NCI-H2171 (cell line): ENCODE measurements around the gene SMCO3.

Experiments
- DNase-seq: peaks from one replicate; lab custom pipeline; 2025; lab: John Stamatoyannopoulos, UW

The SMCO3 gene

DNA sequence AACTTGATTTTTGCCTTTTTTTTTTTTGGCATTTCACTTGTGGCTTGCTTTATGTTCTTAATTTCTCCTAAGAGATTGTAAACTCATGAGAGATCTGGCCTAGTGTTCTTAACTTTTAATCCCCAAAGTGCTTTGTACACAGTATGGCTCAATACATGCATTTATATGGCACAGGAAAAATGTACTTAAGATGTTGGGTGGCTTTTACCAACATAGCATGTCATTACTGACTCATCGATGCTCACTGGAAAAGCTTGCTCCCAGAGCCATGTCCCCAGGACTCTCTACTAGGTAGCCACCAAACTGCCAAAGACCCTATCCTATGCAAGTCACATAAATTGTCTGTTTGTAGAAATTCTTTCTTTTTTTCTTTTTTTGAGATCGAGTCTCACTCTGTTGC is 13.1 kb upstream of the SMCO3 start:
- no peak for DNase-seq

GRCh38 chr12:14826491-14826890 is 12.5 kb upstream of the SMCO3 start:
- DNase-seq: no peak

GRCh38 chr12:14825256-14825655 is 11.3 kb upstream of the SMCO3 start:
- DNase-seq: no peak

DNA sequence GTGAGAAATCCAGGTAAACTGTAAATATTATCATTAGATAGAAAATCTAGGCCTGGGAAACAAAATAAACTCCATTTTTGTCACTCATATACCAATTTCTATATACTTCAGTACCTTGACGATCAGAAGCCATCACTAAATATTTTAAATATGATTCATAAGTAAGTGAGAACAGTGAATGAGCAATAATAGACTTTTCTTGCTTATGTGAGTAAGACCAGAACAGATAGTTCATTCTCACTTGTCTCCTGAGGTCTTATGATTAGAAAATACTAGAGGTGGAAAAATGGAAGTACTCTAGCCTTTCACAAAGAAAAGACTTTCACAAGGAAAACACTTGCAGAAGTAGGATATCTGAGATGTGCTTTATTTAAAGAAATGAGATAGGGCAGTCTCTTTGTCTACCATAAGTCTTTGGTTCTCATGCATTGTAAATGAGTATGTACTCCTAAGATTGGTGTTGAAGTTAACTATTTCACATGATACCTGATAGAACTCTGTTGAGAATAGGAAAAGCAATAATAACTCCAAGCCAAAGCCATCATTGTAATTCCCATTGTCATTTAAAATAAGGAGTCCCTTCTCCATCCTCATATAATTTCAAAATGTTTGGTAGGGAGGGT is 10.1 kb upstream of the SMCO3 start:
- DNase-seq: no peak

- no peak for DNase-seq
Observed at GRCh38 chr12:14811486-14811885, 2.5 kb downstream of the SMCO3 start.

- DNase-seq: no peak
Observed at GRCh38 chr12:14810953-14811483, 3.0 kb downstream of the SMCO3 start.

GRCh38 chr12:14810167-14810952 is 3.6 kb downstream of the SMCO3 start:
- DNase-seq: no peak

DNA sequence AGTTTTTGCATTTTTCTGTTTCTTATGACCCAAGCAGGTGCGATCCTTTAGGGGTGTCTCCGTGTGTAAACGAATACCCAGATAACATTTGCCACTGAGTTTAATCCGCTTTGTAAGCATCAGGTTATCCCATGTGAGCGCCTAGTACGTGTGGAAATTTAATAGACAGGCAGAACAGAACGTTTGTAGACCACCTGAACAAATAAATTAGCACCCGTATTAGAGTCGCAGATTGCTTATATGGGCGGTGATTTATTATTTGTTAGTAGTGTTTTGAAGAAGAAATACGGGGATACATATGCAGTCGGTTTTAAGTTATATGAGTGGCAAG is 10.2 kb downstream of the SMCO3 start:
- no peak for DNase-seq

- DNase-seq: peak; percentile 84
Observed at GRCh38 chr12:14803011-14803829, 10.8 kb downstream of the SMCO3 start, which contains the start of the genes C12orf60 and WBP11. TSS of gene C12orf60 (plus strand) at chr12:14803670. CDS start at chr12:14822936, 19,266 bp downstream. TSS of gene WBP11 (minus strand) at chr12:14803478. CDS start at chr12:14801383, 2,095 bp downstream.

- no peak for DNase-seq
Observed at GRCh38 chr12:14802721-14803010, 11.3 kb downstream of the SMCO3 start.

GRCh38 chr12:14802247-14802646 is 11.7 kb downstream of the SMCO3 start:
- no peak for DNase-seq

DNA sequence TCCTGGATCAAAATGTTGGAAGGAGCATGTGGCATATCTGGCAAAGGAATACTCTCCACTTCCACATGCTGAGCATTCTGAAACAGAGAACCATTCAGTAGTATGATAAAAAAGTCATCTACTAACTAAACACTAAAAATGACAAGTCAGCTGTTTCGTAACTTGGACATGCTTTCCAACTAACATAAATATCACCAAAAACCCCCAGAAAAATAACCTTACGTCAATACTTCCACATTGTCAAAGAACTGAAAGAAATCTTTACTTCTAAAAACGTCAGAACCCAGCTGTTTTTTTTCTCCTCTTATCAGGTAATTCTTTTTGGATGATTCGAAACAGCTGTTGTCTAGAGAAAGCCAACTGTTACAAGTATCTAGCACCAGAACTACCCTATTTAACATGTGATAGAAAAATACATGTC is 18.9 kb downstream of the SMCO3 start:
- no peak for DNase-seq

- no peak for DNase-seq
Observed at GRCh38 chr12:14785568-14785967, 28.4 kb downstream of the SMCO3 start.

DNA sequence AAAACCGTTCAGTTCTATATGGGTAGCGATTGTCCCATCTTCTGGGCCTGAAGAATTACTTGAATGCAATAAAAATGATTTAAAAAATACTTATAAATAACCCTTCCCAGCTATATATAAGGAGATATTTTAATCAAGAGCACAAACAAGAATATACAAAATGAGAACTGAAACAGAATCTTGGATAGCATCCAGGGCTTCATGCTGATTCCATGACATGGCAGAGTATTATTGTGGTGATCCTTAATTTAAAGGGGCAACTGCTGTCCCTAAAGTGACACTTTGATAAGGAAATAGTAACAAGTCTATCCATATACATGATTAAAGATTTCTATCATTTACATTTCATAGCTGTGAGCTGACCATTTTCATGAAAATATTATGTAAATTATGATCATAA is 29.5 kb downstream of the SMCO3 start:
- no peak for DNase-seq

DNA sequence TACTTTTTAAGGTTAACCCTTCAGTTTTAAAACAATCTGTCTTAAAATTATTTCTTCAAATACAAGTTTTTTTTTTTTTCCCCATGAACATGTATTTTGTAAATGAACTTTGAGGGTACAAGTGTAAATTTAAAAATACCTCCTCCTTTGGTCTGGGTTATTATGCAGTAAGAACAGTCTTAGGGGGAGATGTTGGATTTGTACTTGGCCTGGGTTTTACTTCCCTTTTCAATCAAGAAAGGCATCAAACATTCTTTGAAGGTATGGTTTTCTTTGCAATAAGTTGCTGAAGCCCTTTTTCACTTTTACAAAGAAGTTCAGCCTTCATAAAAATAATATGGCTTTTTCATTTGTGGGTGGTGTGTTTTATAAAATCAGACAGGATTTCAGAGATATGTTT is 31.2 kb downstream of the SMCO3 start:
- DNase-seq: no peak

GRCh38 chr12:14781563-14781962 is 32.4 kb downstream of the SMCO3 start:
- DNase-seq: no peak

- no peak for DNase-seq
Observed at GRCh38 chr12:14780859-14781258, 33.1 kb downstream of the SMCO3 start.

DNA sequence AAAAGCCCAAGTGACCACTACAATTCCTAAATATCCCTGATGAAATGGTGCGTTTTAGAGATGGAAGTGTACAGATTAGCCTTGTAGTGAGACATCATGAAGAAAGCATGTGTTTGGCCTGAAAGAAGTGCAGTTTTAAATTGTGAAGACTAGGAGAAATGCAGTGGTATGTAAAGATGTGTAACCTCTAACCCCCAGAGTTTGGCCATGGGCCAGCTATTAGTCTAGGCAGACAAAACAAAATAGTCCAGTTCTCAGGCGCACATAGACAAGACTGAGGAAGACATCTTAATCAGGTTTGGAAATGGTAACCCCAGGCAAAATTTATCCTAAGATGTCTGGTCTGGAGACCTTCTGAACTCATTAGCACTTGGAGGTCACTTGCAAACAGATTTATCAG is 34.1 kb downstream of the SMCO3 start:
- no peak for DNase-seq

DNA sequence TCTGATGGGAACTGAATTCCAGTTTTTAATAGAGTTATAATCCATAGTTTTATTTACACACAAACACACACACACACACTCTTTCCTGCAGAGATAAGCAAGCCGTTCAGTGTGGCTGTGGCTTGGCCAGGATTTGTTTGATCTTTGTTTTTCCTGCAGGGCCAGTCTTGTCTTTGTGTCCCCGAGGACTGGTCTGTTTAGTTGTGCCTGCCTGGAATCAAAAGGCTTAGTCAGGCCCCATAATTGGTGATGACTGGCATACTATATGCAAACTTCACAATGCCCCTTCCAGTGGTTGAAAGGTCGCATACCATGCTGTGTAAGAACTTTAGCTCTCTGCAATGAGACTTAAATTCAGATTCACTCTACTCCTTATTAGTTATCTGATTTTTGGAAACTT is 36.7 kb downstream of the SMCO3 start:
- DNase-seq: no peak

- DNase-seq: no peak
Observed at GRCh38 chr12:14776236-14776961, 37.6 kb downstream of the SMCO3 start.

DNA sequence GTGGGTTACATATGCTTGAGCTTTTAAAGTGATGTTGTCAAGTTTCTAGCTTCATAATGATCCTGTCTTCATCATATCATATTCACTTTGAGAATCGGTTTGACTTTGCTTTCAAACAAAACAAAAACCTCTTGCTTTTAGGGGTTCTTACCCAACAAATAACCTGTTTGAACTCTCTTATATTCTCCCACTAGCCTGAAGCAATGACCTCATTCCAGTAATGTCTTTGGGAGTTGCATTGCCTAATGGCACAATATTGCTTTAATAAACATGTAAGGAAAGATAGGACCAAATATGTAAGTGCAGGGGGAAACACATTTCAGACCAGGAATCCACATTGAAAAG is 38.4 kb downstream of the SMCO3 start:
- no peak for DNase-seq
